Endothelial cell of umbilical vein (primary cell): ENCODE data around the gene ANKRD44. TPM values are rescaled to one million over a fixed set of nuclear protein-coding genes. Genes with fewer than 3 reads are reported as not detected.

Experiments used
- BruUV-seq: library from RNA; stranded (reverse); fragments of 400-500 nt; replicated peaks from 2 replicates; lab custom pipeline; 2021; lab: Mats Ljungman, UMichigan
- CTCF ChIA-PET: fragments of 300-600, 350-600 bp; sonication (Branson Sonifier 250); formaldehyde crosslinking; loops from one replicate; lab custom pipeline; 2021; ENCODE audit warnings: antibody characterized with exemption, inconsistent platforms; lab: Charles Lee
- POLR2A ChIA-PET: fragments of 300-600, 350-600 bp; sonication (Branson Sonifier 250); formaldehyde crosslinking; loops from one replicate; lab custom pipeline; 2021; ENCODE audit warnings: antibody characterized with exemption, inconsistent platforms; lab: Charles Lee
- DNase-seq: peaks from one replicate; pipeline ENCODE4 v3.0.0-alpha.2; 2011; ENCODE audit warnings: low read depth, low spot score
- FAIRE-seq: peaks from 2 replicates; lab custom pipeline; 2011; peaks lifted over from hg19 to GRCh38; lab: Jason Lieb, UNC
- H2AFZ ChIP-seq: 2 replicates; pipeline ENCODE4 v1.6.0; 2012; ENCODE audit warnings: low read depth, low read length, control low read depth, inconsistent platforms
- H3K27ac ChIP-seq: 2 replicates; pipeline ENCODE4 v1.5.1; 2011; ENCODE audit warnings: low read depth, mild to moderate bottlenecking, control low read depth, low read length, moderate library complexity; ENCODE audit not compliant: insufficient read depth
- H3K27me3 ChIP-seq, 2 experiments: 2 replicates each; pipeline versions ENCODE4 v1.6.0 to v1.6.1; 2011; ENCODE audit warnings: low read length in 2 of 2, mixed read lengths in 1 of 2; ENCODE audit not compliant: control insufficient read depth in 2 of 2, insufficient read depth in 2 of 2
- H3K36me3 ChIP-seq, 2 experiments: 2 replicates in 1 of 2; 3 replicates in 1 of 2; pipeline ENCODE4 v1.5.1; 2011; ENCODE audit warnings: low read length in 2 of 2, mild to moderate bottlenecking in 1 of 2, moderate library complexity in 1 of 2; ENCODE audit not compliant: control insufficient read depth in 2 of 2, insufficient read depth in 2 of 2; ENCODE audit errors: extremely low read depth in 1 of 2
- H3K4me1 ChIP-seq: 3 replicates; pipeline ENCODE4 v1.5.1; 2011; ENCODE audit warnings: mild to moderate bottlenecking, low read length; ENCODE audit not compliant: control insufficient read depth, insufficient read depth; ENCODE audit errors: extremely low read depth
- H3K4me2 ChIP-seq: 2 replicates; pipeline ENCODE4 v1.6.1; 2011; ENCODE audit warnings: low read length, control low read depth, mixed read lengths; ENCODE audit not compliant: insufficient read depth
- H3K4me3 ChIP-seq, 3 experiments: fragments of 200-600 bp in 1 of 3; sonication (generic), shearing (Covaris generic) in 1 of 3; replicated peaks in 1 of 3; 2 replicates each; pipeline ENCODE4 v1.5.1; 2011 to 2016; ENCODE audit warnings: control low read depth in 3 of 3, low read length in 3 of 3, mild to moderate bottlenecking in 2 of 3, inconsistent platforms in 1 of 3, low read depth in 1 of 3, moderate library complexity in 1 of 3; ENCODE audit not compliant: insufficient read depth in 1 of 3
- H3K79me2 ChIP-seq: 2 replicates; pipeline ENCODE4 v1.6.0; 2012; ENCODE audit warnings: low read length, inconsistent platforms; ENCODE audit not compliant: control insufficient read depth, insufficient read depth
- H3K9ac ChIP-seq: replicated peaks from 2 replicates; pipeline ENCODE3; 2011; ENCODE audit warnings: low read length, control low read depth; ENCODE audit not compliant: insufficient read depth; ENCODE audit errors: extremely low read depth
- H3K9me1 ChIP-seq: replicated peaks from 3 replicates; pipeline ENCODE4 v1.6.0; 2011; ENCODE audit warnings: mild to moderate bottlenecking, low read length; ENCODE audit not compliant: control insufficient read depth, insufficient read depth; ENCODE audit errors: extremely low read depth
- H3K9me3 ChIP-seq: replicated peaks from 2 replicates; pipeline ENCODE4 v1.5.1; 2012; ENCODE audit warnings: low read length, inconsistent platforms; ENCODE audit not compliant: control insufficient read depth, insufficient read depth
- H4K20me1 ChIP-seq: replicated peaks from 2 replicates; pipeline ENCODE3; 2011; ENCODE audit warnings: mild to moderate bottlenecking, low read length; ENCODE audit not compliant: control insufficient read depth, insufficient read depth; ENCODE audit errors: extremely low read depth
- EZH2 ChIP-seq: IDR thresholded peaks from 2 replicates; pipeline ENCODE4 v1.6.1; 2012; ENCODE audit warnings: borderline replicate concordance, low read depth, mild to moderate bottlenecking, moderate library complexity, low read length, inconsistent platforms; ENCODE audit not compliant: severe bottlenecking
- FOS ChIP-seq: IDR thresholded peaks from 2 replicates; pipeline ENCODE4 v1.6.1; 2011; ENCODE audit warnings: mild to moderate bottlenecking, low read length, moderate library complexity, borderline replicate concordance; ENCODE audit not compliant: insufficient read depth
- GATA2 ChIP-seq: IDR thresholded peaks from 2 replicates; pipeline ENCODE4 v1.7.0; 2011; ENCODE audit warnings: low read depth, mild to moderate bottlenecking, moderate library complexity, mixed read lengths, low read length; ENCODE audit not compliant: insufficient read length, insufficient read depth
- JUN ChIP-seq: IDR thresholded peaks from 2 replicates; pipeline ENCODE4 v1.6.1; 2011; ENCODE audit warnings: borderline replicate concordance, low read depth; ENCODE audit not compliant: insufficient read length, insufficient read depth
- MAX ChIP-seq: IDR thresholded peaks from 2 replicates; pipeline ENCODE4 v1.6.1; 2011; ENCODE audit not compliant: insufficient read depth, insufficient read length
- MYC ChIP-seq: IDR thresholded peaks from one replicate; pipeline ENCODE4 v1.6.1; 2011; ENCODE audit warnings: mild to moderate bottlenecking, low read depth, low read length
- POLR2A ChIP-seq: IDR thresholded peaks from 2 replicates; pipeline ENCODE4 v1.6.1; 2012; ENCODE audit warnings: low read depth, mild to moderate bottlenecking, control low read depth, low read length
- POLR2AphosphoS5 ChIP-seq: IDR thresholded peaks from 2 replicates; pipeline ENCODE4 v1.6.1; 2012; ENCODE audit warnings: low read depth, mild to moderate bottlenecking, control low read depth, low read length, moderate library complexity; ENCODE audit not compliant: insufficient read depth
- dilution Hi-C: fragments of 300-500 bp; cut with MboI; formaldehyde crosslinking; loops from one replicate; pipeline ENCODE4 v1.15.0; 2019; ENCODE audit warnings: low sequenced_read_pairs; ENCODE audit not compliant: extremely low pct_ligation_motif_present
- intact Hi-C: fragments of 100-400 bp; cut with micrococcal nuclease; formaldehyde crosslinking; loops from one replicate; pipeline ENCODE4 v1.10.0; 2022
- polyA plus RNA-seq, 4 experiments: library from polyadenylated mRNA; depleted of rRNA in 3 of 4; stranded (reverse) in 3 of 4; unstranded in 1 of 4; fragments of >200 nt; gene quantifications; 2 replicates each; pipeline versions ENCODE4 v1.2.1 to v1.2.3, GENCODE V29; 2011 to 2012; ENCODE audit warnings: missing spikeins in 1 of 4
- total RNA-seq: library from RNA; stranded (reverse); gene quantifications from 2 replicates; pipeline ENCODE4 v1.2.3, GENCODE V29; 2021
- TF ChIP-seq, protein P1 (sequence below), 2 donors: IDR thresholded peaks; 1 replicate in 1 of 2; 2 replicates in 1 of 2; pipeline ENCODE4 v1.5.1; 2011; ENCODE audit warnings: low read length in 2 of 2, mild to moderate bottlenecking in 2 of 2, moderate library complexity in 2 of 2, control low read depth in 1 of 2, inconsistent platforms in 1 of 2, low read depth in 1 of 2; ENCODE audit not compliant: insufficient read depth in 1 of 2; ENCODE audit errors: extremely low read depth in 1 of 2

Gene ANKRD44
- total and polyA plus RNA-seq, 2 donors (not counting 3 experiments of a cell fraction or from before 2014, with no cell fraction given), result 3.4 to 6.1 TPM

- H2AFZ ChIP-seq, result no peak overlapping the region
- H3K9me1 ChIP-seq, result no peaks in the 10 kb centered on the region
- FAIRE-seq (no peak), DNase-seq (no peak)
- BruUV-seq, result no TSS peak
- no peak overlapping the region for H3K4me3 ChIP-seq
- H3K4me2 ChIP-seq, result no peak overlapping the region
- H3K4me1 ChIP-seq, result no peaks in the 10 kb centered on the region
- no peak for TF ChIP-seq POLR2A
- TF ChIP-seq FOS, result peak; percentile 52
- no peaks in the 10 kb centered on the region for H3K36me3 ChIP-seq
- H4K20me1 ChIP-seq, result no peaks in the 10 kb centered on the region
- no peak overlapping the region for H3K9ac ChIP-seq
- dilution Hi-C loops (no loop called here), intact Hi-C loops (no loop called here)
- H3K79me2 ChIP-seq, result no peaks in the 10 kb centered on the region
- H3K27ac ChIP-seq, result no peak overlapping the region
- no peaks in the 10 kb centered on the region for H3K27me3 ChIP-seq
- ChIA-PET POLR2A (no interaction called here), CTCF (interaction anchor here (0.9 to 1.7 kb wide), 4 partner anchors 9 to 96 kb away, joined by 3 to 7 read pairs (median 4); no protein-coding TSS in a partner anchor)
- H3K9me3 ChIP-seq, result no peaks in the 10 kb centered on the region
These were observed 238.0 kb downstream of the ANKRD44 start for GRCh38 chr2:197072533-197072932.

- Histone ChIP-seq H3K4me2 (no peak overlapping the region), H3K9ac (no peak overlapping the region), H3K4me1 (no peaks in the 10 kb centered on the region), H3K9me3 (no peaks in the 10 kb centered on the region), H3K4me3 (no peak overlapping the region), H4K20me1 (no peaks in the 10 kb centered on the region), H3K9me1 (no peaks in the 10 kb centered on the region), H2AFZ (no peak overlapping the region), H3K27ac (no peak overlapping the region), H3K79me2 (no peaks in the 10 kb centered on the region), H3K36me3 (no peaks in the 10 kb centered on the region), H3K27me3 (no peaks in the 10 kb centered on the region)
- no peak for DNase-seq
- BruUV-seq, result no TSS peak
- no peak for TF ChIP-seq POLR2A
- TF ChIP-seq EZH2, result no peak
- TF ChIP-seq JUN, result no peak
- TF ChIP-seq, protein P1, sequence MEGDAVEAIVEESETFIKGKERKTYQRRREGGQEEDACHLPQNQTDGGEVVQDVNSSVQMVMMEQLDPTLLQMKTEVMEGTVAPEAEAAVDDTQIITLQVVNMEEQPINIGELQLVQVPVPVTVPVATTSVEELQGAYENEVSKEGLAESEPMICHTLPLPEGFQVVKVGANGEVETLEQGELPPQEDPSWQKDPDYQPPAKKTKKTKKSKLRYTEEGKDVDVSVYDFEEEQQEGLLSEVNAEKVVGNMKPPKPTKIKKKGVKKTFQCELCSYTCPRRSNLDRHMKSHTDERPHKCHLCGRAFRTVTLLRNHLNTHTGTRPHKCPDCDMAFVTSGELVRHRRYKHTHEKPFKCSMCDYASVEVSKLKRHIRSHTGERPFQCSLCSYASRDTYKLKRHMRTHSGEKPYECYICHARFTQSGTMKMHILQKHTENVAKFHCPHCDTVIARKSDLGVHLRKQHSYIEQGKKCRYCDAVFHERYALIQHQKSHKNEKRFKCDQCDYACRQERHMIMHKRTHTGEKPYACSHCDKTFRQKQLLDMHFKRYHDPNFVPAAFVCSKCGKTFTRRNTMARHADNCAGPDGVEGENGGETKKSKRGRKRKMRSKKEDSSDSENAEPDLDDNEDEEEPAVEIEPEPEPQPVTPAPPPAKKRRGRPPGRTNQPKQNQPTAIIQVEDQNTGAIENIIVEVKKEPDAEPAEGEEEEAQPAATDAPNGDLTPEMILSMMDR (IDR thresholded peaks at IDR 0.05; ENCODE audit: extremely low read depth in 1 of 2, insufficient read depth in 1 of 2, low read depth in 1 of 2, low read length in 2 of 2), result no peak
- no peak for TF ChIP-seq POLR2AphosphoS5
- TF ChIP-seq FOS, result no peak
- no peak for TF ChIP-seq GATA2
- TF ChIP-seq MYC, result no peak
- TF ChIP-seq MAX, result no peak
- dilution Hi-C loops (no loop called here), intact Hi-C loops (no loop called here)
- ChIA-PET POLR2A (no interaction called here), CTCF (interaction anchor here (0.9 to 1.7 kb wide), 4 partner anchors 10 to 96 kb away, joined by 3 to 7 read pairs (median 4); no protein-coding TSS in a partner anchor)
- no peak for FAIRE-seq
These were observed 238.7 kb downstream of the ANKRD44 start for GRCh38 chr2:197071790-197072436.
